Smooth muscle cell (in vitro differentiated cells): ENCODE data around the gene GMPR2. TPM values are rescaled to one million over a fixed set of nuclear protein-coding genes. Genes with fewer than 3 reads are reported as not detected.

Experiments used
- DNase-seq: peaks from one replicate; lab custom pipeline; 2025; ENCODE audit not compliant: unreplicated experiment; lab: John Stamatoyannopoulos, UW
- H2AFZ ChIP-seq: fragments of 200-600 bp; sonication (generic); 2 replicates; pipeline ENCODE4 v1.6.0; 2016; ENCODE audit warnings: antibody characterized with exemption, low read depth, mild to moderate bottlenecking
- H3F3A ChIP-seq: fragments of 200-600 bp; sonication (generic); 2 replicates; pipeline ENCODE4 v1.6.0; 2017; ENCODE audit warnings: antibody characterized with exemption, low read depth
- H3K27ac ChIP-seq: fragments of 200-600 bp; sonication (generic); 2 replicates; pipeline ENCODE4 v1.5.1; 2016; ENCODE audit warnings: low read depth, mild to moderate bottlenecking
- H3K27me3 ChIP-seq: fragments of 200-600 bp; sonication (generic); 2 replicates; pipeline ENCODE4 v1.6.1; 2016; ENCODE audit warnings: low read depth, mild to moderate bottlenecking
- H3K36me3 ChIP-seq: fragments of 200-600 bp; sonication (generic); 2 replicates; pipeline ENCODE4 v1.5.1; 2016; ENCODE audit warnings: low read depth
- H3K4me1 ChIP-seq: fragments of 200-600 bp; sonication (generic); 2 replicates; pipeline ENCODE4 v1.5.1; 2016; ENCODE audit warnings: low read depth
- H3K4me2 ChIP-seq: fragments of 200-600 bp; sonication (generic); 2 replicates; pipeline ENCODE4 v1.6.0; 2016; ENCODE audit warnings: mild to moderate bottlenecking
- H3K4me3 ChIP-seq: fragments of 200-600 bp; sonication (generic); 2 replicates; pipeline ENCODE4 v1.5.1; 2016; ENCODE audit warnings: mild to moderate bottlenecking
- H3K79me2 ChIP-seq: fragments of 200-600 bp; sonication (generic); 2 replicates; pipeline ENCODE4 v1.6.0; 2016; ENCODE audit warnings: low read depth, mild to moderate bottlenecking
- H3K9ac ChIP-seq: fragments of 200-600 bp; sonication (generic); 2 replicates; pipeline ENCODE4 v1.6.0; 2016; ENCODE audit warnings: low read depth
- H3K9me3 ChIP-seq: fragments of 200-600 bp; sonication (generic); replicated peaks from 2 replicates; pipeline ENCODE4 v1.5.1; 2016; ENCODE audit warnings: low read depth
- H4K20me1 ChIP-seq: fragments of 200-600 bp; sonication (generic); 2 replicates; pipeline ENCODE4 v1.6.0; 2016; ENCODE audit warnings: low read depth
- CTCF ChIP-seq: fragments of 200-600 bp; sonication (generic); IDR thresholded peaks from 2 replicates; pipeline ENCODE4 v1.5.1; 2017; ENCODE audit warnings: borderline replicate concordance, mild to moderate bottlenecking, antibody characterized with exemption; ENCODE audit not compliant: insufficient read depth, poor library complexity, severe bottlenecking
- WGBS: methylation state at CpG from one replicate; pipeline ENCODE4 v1.1.7; 2016; ENCODE audit warnings: low lambda C conversion rate; 5-methylcytosine and 5-hydroxymethylcytosine counted together
- polyA plus RNA-seq: library from polyadenylated mRNA; unstranded; fragments of >200 nt; fragmentation: Nextera tagmentation; extraction: Ambion mirVana; gene quantifications from 2 replicates; pipeline ENCODE4 v1.2.1, GENCODE V29; 2016
- total RNA-seq: library from RNA; depleted of rRNA; stranded (reverse); fragments of >200 nt; gene quantifications from 2 replicates; pipeline ENCODE4 v1.2.3, GENCODE V29; 2014

The GMPR2 gene
- total and polyA plus RNA-seq, 2 experiments from 2014 or later: 43.4 to 65.0 TPM

- no peak for TF ChIP-seq CTCF
- Histone ChIP-seq H3K27ac (peak within 1 kb of the TSS; percentile 63), H3K27me3 (no peaks in the 10 kb centered on the region), H3K4me2 (no peak within 1 kb of the TSS), H3K36me3 (no peaks in the 10 kb centered on the region), H3K79me2 (no peaks in the 10 kb centered on the region), H3F3A (no peaks in the 10 kb centered on the region), H3K4me1 (no peaks in the 10 kb centered on the region), H4K20me1 (no peaks in the 10 kb centered on the region), H3K9me3 (no peaks in the 10 kb centered on the region), H3K9ac (no peak within 1 kb of the TSS), H2AFZ (no peak within 1 kb of the TSS), H3K4me3 (no peak within 1 kb of the TSS)
- 71% methylated on average over 14 of the region's 14 CpGs for WGBS
- no peak for DNase-seq
These were observed 30.3 kb downstream of the GMPR2 start, which contains the start of gene TGM1 for GRCh38 chr14:24262821-24263733. Gene TGM1 (minus strand): TSS chr14:24263177. CDS start chr14:24262352, 825 bp downstream.

DNA sequence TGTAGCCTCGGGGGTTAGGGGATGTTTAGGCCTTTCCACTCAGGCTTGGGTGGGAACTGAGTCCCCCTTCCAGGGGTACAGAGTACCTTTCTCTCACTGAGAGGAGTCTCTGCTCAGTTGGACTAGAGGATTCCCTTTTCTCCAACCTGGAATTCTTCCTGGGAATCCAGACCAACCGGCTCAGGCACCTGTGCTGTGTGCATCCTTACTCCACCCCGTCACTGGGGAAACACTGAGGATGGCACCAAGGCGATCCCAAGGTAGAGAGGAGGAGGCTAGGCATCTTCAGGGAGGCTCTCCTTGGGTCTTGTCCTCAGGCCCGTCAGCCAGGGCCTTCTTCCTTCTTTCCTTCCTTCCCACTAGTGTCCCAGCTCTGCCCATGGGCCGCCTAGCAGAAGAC lies 31.1 kb downstream of the GMPR2 start:
- H3K27me3 ChIP-seq: no peaks in the 10 kb centered on the region
- peak overlapping the region; percentile 63 for H3K27ac ChIP-seq
- DNase-seq: no peak
- 56% methylated on average over 6 of the region's 6 CpGs for WGBS
- no peaks in the 10 kb centered on the region for H3F3A ChIP-seq
- H3K4me3 ChIP-seq: no peak overlapping the region
- no peak overlapping the region for H3K4me2 ChIP-seq
- H3K79me2 ChIP-seq: no peaks in the 10 kb centered on the region
- no peak overlapping the region for H2AFZ ChIP-seq
- H3K4me1 ChIP-seq: no peaks in the 10 kb centered on the region
- H3K9me3 ChIP-seq: no peaks in the 10 kb centered on the region
- no peaks in the 10 kb centered on the region for H4K20me1 ChIP-seq
- no peak for TF ChIP-seq CTCF
- no peak overlapping the region for H3K9ac ChIP-seq
- H3K36me3 ChIP-seq: no peaks in the 10 kb centered on the region

DNA sequence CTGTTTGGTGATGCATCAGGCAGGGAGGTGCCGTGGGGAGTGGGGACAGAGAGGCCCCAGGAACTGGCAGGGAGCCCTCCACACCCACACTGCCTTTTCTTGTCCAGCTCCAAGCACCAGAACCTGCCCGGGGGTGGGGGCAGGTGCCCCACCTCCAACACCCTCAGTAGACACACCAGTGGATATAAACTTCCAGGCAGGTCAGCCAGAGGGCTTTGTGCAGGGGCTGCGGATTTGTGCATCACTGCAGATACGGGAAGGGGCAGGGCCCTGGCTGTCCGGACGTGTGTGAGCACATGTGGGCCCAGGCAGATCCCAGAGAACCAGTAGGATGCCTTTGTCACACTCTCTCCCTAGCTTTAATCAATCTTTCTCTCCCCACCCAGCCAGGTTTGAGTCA lies 31.6 kb downstream of the GMPR2 start:
- Histone ChIP-seq H3K4me2 (no peak overlapping the region), H2AFZ (no peak overlapping the region), H3K4me1 (no peaks in the 10 kb centered on the region), H3K27ac (peak overlapping the region; percentile 63), H3K79me2 (no peaks in the 10 kb centered on the region), H3F3A (no peaks in the 10 kb centered on the region), H3K36me3 (no peaks in the 10 kb centered on the region), H3K4me3 (no peak overlapping the region), H3K9ac (no peak overlapping the region), H3K27me3 (no peaks in the 10 kb centered on the region), H4K20me1 (no peaks in the 10 kb centered on the region), H3K9me3 (no peaks in the 10 kb centered on the region)
- 70% methylated on average over 6 of the region's 6 CpGs for WGBS
- TF ChIP-seq CTCF: no peak
- no peak for DNase-seq
